Measurements from ENCODE around the gene TMEM132A.

DNA sequence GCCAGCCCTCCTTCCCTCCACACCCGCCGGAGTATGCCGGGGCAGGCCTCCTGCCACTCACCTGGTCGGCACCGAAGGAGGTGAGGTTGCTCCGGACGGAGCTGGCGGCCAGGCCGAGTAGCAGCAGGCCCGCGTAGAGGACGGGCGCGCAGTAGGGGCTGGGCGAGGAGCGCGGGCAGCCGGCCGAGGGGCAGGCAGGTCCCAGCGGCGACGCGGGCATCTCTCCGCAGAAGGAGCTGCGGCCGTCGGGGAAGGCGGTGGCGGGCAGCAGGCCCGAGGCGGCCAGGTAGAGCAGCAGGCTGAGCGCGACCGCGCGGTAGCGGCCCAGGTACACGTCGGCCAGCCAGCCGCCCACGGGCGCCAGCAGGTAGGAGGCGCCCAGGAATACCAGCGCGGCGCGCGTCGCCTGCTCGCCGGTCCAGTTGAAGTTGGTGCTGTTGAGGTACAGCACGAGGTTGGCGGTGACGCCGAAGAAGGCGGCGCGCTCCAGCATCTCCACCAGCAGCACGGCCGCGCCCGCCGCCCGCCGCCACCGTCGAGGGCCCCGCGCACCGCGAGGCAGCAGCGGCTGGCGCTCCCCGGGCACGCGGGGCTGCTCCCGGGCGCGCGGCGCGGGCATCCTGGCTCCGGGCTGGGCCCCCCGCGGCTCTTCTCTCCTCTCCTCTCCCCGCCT lies 26.8 kb downstream of the TMEM132A start:
- TF ChIP-seq, protein P1, sequence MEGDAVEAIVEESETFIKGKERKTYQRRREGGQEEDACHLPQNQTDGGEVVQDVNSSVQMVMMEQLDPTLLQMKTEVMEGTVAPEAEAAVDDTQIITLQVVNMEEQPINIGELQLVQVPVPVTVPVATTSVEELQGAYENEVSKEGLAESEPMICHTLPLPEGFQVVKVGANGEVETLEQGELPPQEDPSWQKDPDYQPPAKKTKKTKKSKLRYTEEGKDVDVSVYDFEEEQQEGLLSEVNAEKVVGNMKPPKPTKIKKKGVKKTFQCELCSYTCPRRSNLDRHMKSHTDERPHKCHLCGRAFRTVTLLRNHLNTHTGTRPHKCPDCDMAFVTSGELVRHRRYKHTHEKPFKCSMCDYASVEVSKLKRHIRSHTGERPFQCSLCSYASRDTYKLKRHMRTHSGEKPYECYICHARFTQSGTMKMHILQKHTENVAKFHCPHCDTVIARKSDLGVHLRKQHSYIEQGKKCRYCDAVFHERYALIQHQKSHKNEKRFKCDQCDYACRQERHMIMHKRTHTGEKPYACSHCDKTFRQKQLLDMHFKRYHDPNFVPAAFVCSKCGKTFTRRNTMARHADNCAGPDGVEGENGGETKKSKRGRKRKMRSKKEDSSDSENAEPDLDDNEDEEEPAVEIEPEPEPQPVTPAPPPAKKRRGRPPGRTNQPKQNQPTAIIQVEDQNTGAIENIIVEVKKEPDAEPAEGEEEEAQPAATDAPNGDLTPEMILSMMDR (IDR thresholded peaks at IDR 0.05), result no peak
- TF ChIP-seq EP300 (IDR thresholded peaks at IDR 0.05; ENCODE audit: low read depth) (no peak), POLR2A (IDR thresholded peaks at IDR 0.05) (no peak)

All from transverse colon (tissue), 3 donors.